Sigmoid colon (tissue), 4 donors: ENCODE results near the gene ZNF883.

ENCODE experiments used
- EP300 ChIP-seq, 4 donors: sonication (generic); formaldehyde crosslinking; IDR thresholded peaks; one replicate each; pipeline ENCODE4 v1.6.1; 2017; ENCODE audit warnings: antibody characterized with exemption in 4 of 4
- TF ChIP-seq, protein P1 (sequence below), 4 experiments: fragments of 450-650 bp in 3 of 4; fragments of 200-600 bp in 1 of 4; IDR thresholded peaks; one replicate each; pipeline ENCODE4 v1.5.1; 2016 to 2019; ENCODE audit warnings: antibody characterized with exemption in 4 of 4, mild to moderate bottlenecking in 3 of 4, moderate library complexity in 2 of 4

DNA sequence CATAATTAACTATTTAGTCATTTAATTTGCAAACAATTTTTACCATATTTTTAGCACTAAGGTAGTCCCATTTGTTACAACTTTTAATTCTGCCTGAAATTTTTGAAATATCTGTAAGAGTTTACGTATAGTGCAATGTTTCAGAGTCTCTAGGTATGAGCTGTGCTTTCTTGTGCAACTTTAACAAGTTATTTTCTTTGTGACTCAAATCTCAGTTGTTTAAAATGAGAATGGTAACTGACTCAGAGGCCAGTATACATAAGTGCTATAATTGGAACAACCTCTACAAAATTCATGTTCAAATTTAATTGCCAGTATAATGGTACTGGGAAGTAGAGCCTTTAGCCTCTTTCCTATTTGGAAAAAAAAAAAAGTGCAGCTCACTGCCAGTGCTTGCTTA, 14.2 kb upstream of the ZNF883 start:
- TF ChIP-seq, protein P1, sequence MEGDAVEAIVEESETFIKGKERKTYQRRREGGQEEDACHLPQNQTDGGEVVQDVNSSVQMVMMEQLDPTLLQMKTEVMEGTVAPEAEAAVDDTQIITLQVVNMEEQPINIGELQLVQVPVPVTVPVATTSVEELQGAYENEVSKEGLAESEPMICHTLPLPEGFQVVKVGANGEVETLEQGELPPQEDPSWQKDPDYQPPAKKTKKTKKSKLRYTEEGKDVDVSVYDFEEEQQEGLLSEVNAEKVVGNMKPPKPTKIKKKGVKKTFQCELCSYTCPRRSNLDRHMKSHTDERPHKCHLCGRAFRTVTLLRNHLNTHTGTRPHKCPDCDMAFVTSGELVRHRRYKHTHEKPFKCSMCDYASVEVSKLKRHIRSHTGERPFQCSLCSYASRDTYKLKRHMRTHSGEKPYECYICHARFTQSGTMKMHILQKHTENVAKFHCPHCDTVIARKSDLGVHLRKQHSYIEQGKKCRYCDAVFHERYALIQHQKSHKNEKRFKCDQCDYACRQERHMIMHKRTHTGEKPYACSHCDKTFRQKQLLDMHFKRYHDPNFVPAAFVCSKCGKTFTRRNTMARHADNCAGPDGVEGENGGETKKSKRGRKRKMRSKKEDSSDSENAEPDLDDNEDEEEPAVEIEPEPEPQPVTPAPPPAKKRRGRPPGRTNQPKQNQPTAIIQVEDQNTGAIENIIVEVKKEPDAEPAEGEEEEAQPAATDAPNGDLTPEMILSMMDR (IDR thresholded peaks at IDR 0.05): no peak
- TF ChIP-seq EP300 (IDR thresholded peaks at IDR 0.05): no peak
